Caco-2 (cell line): ENCODE results near the gene PDLIM7. TPM values are rescaled to one million over a fixed set of nuclear protein-coding genes. Genes with fewer than 3 reads are reported as not detected.

ENCODE experiments used
- BruUV-seq: library from RNA; stranded (reverse); fragments of 400-500 nt; replicated peaks from 2 replicates; lab custom pipeline; 2021; lab: Mats Ljungman, UMichigan
- CTCF ChIA-PET: fragments of 300-600 bp; sonication (Branson Sonifier 250); formaldehyde crosslinking; loops from one replicate; lab custom pipeline; 2022; ENCODE audit warnings: antibody characterized with exemption; lab: Charles Lee
- POLR2A ChIA-PET: fragments of 300-600 bp; sonication (Branson Sonifier 250); formaldehyde crosslinking; loops from one replicate; lab custom pipeline; 2022; ENCODE audit warnings: antibody characterized with exemption; lab: Charles Lee
- DNase-seq, 2 experiments: peaks; one replicate each; pipeline versions ENCODE4 v3.0.0 to v3.0.0-alpha.2; 2020 to 2022
- H3K27me3 ChIP-seq: replicated peaks from 2 replicates; pipeline ENCODE4 v1.6.0; 2011; ENCODE audit warnings: low read length; ENCODE audit not compliant: control insufficient read depth, insufficient read depth
- H3K36me3 ChIP-seq: 2 replicates; pipeline ENCODE4 v1.5.1; 2011; ENCODE audit warnings: low read length; ENCODE audit not compliant: control insufficient read depth, insufficient read depth
- H3K4me1 ChIP-seq: fragments of 250-450 bp; sonication (Bioruptor Pico); 2 replicates; pipeline ENCODE4 v1.5.1; 2020; ENCODE audit warnings: mild to moderate bottlenecking
- H3K4me3 ChIP-seq: 2 replicates; pipeline ENCODE4 v1.5.1; 2011; ENCODE audit warnings: low read depth, mild to moderate bottlenecking, control low read depth, low read length
- H3K9me3 ChIP-seq: fragments of 250-450 bp; sonication (Bioruptor Pico); 2 replicates; pipeline ENCODE4 v1.5.1; 2020; ENCODE audit warnings: mild to moderate bottlenecking, moderate library complexity
- H3K27ac Mint-ChIP-seq: one replicate; pipeline ENCODE4 v1.8.0; 2022; ENCODE audit warnings: mixed read lengths; ENCODE audit not compliant: unreplicated experiment
- H3K27me3 Mint-ChIP-seq: one replicate; pipeline ENCODE4 v1.8.0; 2022; ENCODE audit warnings: mixed read lengths; ENCODE audit not compliant: insufficient read depth, unreplicated experiment
- H3K36me3 Mint-ChIP-seq: one replicate; pipeline ENCODE4 v1.8.0; 2022; ENCODE audit warnings: mild to moderate bottlenecking, mixed read lengths; ENCODE audit not compliant: insufficient read depth, unreplicated experiment
- H3K4me1 Mint-ChIP-seq: one replicate; pipeline ENCODE4 v1.8.0; 2022; ENCODE audit warnings: low read depth, mixed read lengths; ENCODE audit not compliant: unreplicated experiment
- H3K4me3 Mint-ChIP-seq: one replicate; pipeline ENCODE4 v1.8.0; 2022; ENCODE audit warnings: mild to moderate bottlenecking, moderate library complexity, mixed read lengths; ENCODE audit not compliant: unreplicated experiment
- H3K9me3 Mint-ChIP-seq: one replicate; pipeline ENCODE4 v1.8.0; 2022; ENCODE audit warnings: mixed read lengths; ENCODE audit not compliant: unreplicated experiment
- intact Hi-C: fragments of 100-400 bp; cut with micrococcal nuclease; formaldehyde crosslinking; loops from one replicate; pipeline ENCODE4 v1.10.0; 2022; ENCODE audit not compliant: unreplicated experiment
- total RNA-seq: library from RNA; stranded (reverse); gene quantifications from 2 replicates; pipeline ENCODE4 v1.2.3, GENCODE V29; 2022
- TF ChIP-seq, protein P1 (sequence below), 2 experiments: fragments of 200-600 bp in 1 of 2; IDR thresholded peaks; 1 replicate in 1 of 2; 2 replicates in 1 of 2; pipeline versions ENCODE4 v1.5.1 to v1.8.0; 2011 to 2022; ENCODE audit warnings: antibody characterized with exemption in 1 of 2, control low read depth in 1 of 2, inconsistent platforms in 1 of 2, low read depth in 1 of 2, low read length in 1 of 2, mild to moderate bottlenecking in 1 of 2, moderate library complexity in 1 of 2; ENCODE audit not compliant: insufficient read depth in 1 of 2, severe bottlenecking in 1 of 2, unreplicated experiment in 1 of 2

PDLIM7 gene
- total RNA-seq, 1 experiment from 2014 or later = 49.1 TPM

DNA sequence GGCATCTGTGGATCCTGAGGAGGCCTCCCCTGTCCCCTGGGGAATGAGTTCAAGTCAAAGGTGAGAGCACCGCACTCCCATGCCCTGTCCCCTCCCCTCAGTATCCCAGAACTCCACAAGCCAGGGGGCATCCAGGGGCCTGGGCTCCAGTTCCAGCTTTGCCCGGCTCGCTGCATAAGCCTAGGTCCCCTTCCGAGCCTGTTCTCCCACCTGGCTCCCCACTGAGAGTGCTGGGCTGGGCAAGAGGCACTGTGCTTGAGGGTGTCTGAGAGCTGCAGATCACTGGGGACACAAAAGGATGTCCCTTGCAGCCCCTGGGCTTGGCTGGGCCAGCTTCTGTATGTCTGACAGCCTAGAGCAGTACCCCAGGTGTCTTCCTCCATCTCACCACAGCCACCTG, 7.7 kb upstream of the PDLIM7 start:
- Histone ChIP-seq H3K27me3 (no peaks in the 10 kb centered on the region), H3K4me1 (no peaks in the 10 kb centered on the region), H3K4me3 (no peak overlapping the region), H3K36me3 (no peaks in the 10 kb centered on the region), H3K9me3 (no peaks in the 10 kb centered on the region)
- intact Hi-C loops = no loop called here
- TF ChIP-seq, protein P1, sequence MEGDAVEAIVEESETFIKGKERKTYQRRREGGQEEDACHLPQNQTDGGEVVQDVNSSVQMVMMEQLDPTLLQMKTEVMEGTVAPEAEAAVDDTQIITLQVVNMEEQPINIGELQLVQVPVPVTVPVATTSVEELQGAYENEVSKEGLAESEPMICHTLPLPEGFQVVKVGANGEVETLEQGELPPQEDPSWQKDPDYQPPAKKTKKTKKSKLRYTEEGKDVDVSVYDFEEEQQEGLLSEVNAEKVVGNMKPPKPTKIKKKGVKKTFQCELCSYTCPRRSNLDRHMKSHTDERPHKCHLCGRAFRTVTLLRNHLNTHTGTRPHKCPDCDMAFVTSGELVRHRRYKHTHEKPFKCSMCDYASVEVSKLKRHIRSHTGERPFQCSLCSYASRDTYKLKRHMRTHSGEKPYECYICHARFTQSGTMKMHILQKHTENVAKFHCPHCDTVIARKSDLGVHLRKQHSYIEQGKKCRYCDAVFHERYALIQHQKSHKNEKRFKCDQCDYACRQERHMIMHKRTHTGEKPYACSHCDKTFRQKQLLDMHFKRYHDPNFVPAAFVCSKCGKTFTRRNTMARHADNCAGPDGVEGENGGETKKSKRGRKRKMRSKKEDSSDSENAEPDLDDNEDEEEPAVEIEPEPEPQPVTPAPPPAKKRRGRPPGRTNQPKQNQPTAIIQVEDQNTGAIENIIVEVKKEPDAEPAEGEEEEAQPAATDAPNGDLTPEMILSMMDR (IDR thresholded peaks at IDR 0.05; ENCODE audit: insufficient read depth in 1 of 2, low read depth in 1 of 2, low read length in 1 of 2, severe bottlenecking in 1 of 2, unreplicated experiment in 1 of 2) = no peak
- Mint-ChIP-seq H3K4me3 (no peak overlapping the region), H3K27me3 (no peaks in the 10 kb centered on the region), H3K9me3 (no peaks in the 10 kb centered on the region), H3K4me1 (peaks cover 11% of the 10 kb centered on the region), H3K36me3 (peaks cover 9% of the 10 kb centered on the region), H3K27ac (no peak overlapping the region)
- DNase-seq = no peak
- ChIA-PET POLR2A (no interaction called here), CTCF (no interaction called here)
- BruUV-seq = no TSS peak

DNA sequence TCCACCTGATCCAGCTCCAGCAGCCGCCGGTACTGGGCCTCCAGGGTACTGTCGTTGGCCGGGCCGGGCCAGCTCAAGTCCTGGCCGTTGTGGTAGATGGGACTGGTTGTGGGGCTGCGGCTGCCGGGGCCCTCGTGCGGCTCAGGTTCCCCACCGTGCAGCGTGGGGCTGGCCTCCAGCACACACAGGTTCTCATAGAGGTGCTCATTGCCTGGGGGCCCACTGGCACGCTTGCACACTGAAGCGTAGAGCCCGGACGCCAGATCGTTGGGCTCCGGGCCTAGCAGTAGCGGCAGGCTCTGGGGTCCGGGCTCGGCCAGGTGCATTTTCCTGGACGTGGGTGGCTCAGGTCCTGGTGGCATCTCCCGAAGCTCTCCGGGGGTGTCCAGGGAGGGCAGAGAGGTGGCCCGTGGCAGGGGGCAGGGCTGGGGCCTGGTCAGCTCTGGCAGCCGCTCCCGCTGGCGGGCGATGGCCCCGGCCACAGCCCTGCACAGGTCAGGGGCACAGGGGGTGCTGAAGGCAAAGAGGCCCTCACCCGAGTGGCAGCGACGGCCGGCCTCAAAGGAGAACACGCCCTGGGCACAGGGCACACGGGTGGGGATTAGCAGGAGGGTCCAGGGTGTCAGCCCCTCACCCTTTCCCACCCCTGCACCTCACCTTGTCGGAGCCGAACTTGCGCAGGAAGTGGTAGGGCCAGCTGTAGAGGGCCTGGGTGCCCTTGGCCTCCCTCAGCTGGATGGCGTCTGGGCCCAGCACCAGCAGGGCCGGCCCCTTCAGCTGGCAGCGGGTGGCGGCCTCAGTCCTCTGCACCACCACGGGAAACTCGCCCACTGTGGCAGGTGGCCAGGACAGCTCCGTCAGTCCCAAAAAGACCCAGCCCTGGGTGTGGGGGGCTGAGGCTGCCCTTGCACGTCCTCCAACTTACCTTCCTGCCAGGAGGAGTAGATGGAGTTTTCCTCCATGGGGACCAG, 7.0 kb upstream of the PDLIM7 start:
- ChIA-PET POLR2A (no interaction called here), CTCF (interaction anchor here (0.6 to 1.6 kb wide), 2 partner anchors 98 to 100 kb away, joined by 4 read pairs; no protein-coding TSS in a partner anchor)
- Mint-ChIP-seq H3K27me3 (peaks cover 3% of the 10 kb centered on the region), H3K4me1 (peaks cover 7% of the 10 kb centered on the region), H3K4me3 (no peak overlapping the region), H3K9me3 (no peaks in the 10 kb centered on the region), H3K36me3 (peaks cover 4% of the 10 kb centered on the region), H3K27ac (no peak overlapping the region)
- no peaks in the 10 kb centered on the region for H3K4me1 ChIP-seq
- no peaks in the 10 kb centered on the region for H3K36me3 ChIP-seq
- H3K4me3 ChIP-seq = no peak overlapping the region
- TF ChIP-seq, protein P1 (IDR thresholded peaks at IDR 0.05; ENCODE audit: insufficient read depth in 1 of 2, low read depth in 1 of 2, low read length in 1 of 2, severe bottlenecking in 1 of 2, unreplicated experiment in 1 of 2) = no peak
- no peak for DNase-seq
- no TSS peak for BruUV-seq
- intact Hi-C loops = no loop called here
- no peaks in the 10 kb centered on the region for H3K27me3 ChIP-seq
- no peaks in the 10 kb centered on the region for H3K9me3 ChIP-seq

DNA sequence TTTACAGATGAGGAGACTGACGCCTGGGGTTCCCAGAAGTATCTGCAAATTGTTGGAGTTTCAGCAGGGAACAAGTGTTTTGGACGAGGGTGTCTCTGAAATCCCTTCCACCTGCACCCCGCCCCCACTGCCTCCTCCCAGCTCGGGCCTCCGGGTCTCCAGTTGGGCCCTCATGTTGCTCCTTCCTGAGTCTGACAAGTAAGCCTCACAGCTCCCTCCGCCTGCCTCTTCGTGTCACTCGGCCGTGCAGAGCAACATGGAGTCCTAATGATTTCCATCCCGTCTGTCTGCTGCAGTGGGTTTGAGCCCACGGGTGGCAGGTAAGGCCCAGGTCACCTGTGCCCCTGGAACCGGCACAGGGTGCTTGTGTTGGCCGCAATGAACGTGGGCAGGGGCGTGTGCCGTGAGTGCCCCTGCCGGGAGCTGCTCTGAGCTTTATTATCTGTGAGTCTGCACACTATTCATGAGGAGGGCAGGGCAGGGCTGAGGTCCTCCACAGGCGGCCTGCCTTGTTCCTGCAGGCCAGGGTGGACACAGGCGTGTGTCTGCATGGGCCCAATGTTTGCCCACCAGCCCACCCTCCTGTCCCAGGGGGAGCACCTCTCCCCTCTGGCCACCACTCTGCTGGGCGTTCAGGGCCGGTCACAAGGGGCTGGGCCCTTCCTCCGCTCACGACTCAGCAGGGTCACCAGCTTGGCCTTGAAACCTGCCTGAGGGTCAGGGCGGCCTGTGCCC, 6.1 kb upstream of the PDLIM7 start:
- no peaks in the 10 kb centered on the region for H3K9me3 ChIP-seq
- ChIA-PET CTCF (interaction anchor here (0.6 to 1.6 kb wide), 3 partner anchors 48 to 99 kb away, joined by 3 to 4 read pairs (median 4); no protein-coding TSS in a partner anchor), POLR2A (no interaction called here)
- TF ChIP-seq, protein P1 (IDR thresholded peaks at IDR 0.05; ENCODE audit: insufficient read depth in 1 of 2, low read depth in 1 of 2, low read length in 1 of 2, severe bottlenecking in 1 of 2, unreplicated experiment in 1 of 2) = no peak
- no peaks in the 10 kb centered on the region for H3K4me1 ChIP-seq
- Mint-ChIP-seq H3K27ac (no peak overlapping the region), H3K36me3 (no peaks in the 10 kb centered on the region), H3K9me3 (no peaks in the 10 kb centered on the region), H3K27me3 (peaks cover 8% of the 10 kb centered on the region), H3K4me3 (no peak overlapping the region), H3K4me1 (peaks cover 12% of the 10 kb centered on the region)
- no peaks in the 10 kb centered on the region for H3K27me3 ChIP-seq
- BruUV-seq = no TSS peak
- H3K4me3 ChIP-seq = no peak overlapping the region
- no peaks in the 10 kb centered on the region for H3K36me3 ChIP-seq
- intact Hi-C loops = no loop called here
- DNase-seq = no peak
